Retina (tissue), 1 donor: ENCODE measurements around the gene FTSJ1.
"Not testable (repeated sequence)": the region's sequence is repeated elsewhere in the genome, so short reads cannot be mapped to it uniquely, and the experiment has no call there.

Source experiments
- DNase-seq: peaks from one replicate; pipeline ENCODE4 v3.0.0-alpha.2; 2016

Gene FTSJ1

GRCh38 chrX:48504261-48504660 lies 28.3 kb downstream of the FTSJ1 start:
- DNase-seq, result no peak

- DNase-seq, result no peak
These were observed 29.5 kb downstream of the FTSJ1 start for GRCh38 chrX:48505481-48505880.

GRCh38 chrX:48507246-48507645 lies 31.2 kb downstream of the FTSJ1 start:
- peak; percentile 28 for DNase-seq

- DNase-seq, result peak; percentile 71
These were observed 32.6 kb downstream of the FTSJ1 start, which contains the start of gene PORCN for GRCh38 chrX:48508400-48509244. Gene PORCN (plus strand): TSS chrX:48508992. CDS start chrX:48509821, 829 bp downstream.

- no peak for DNase-seq
These were observed 33.2 kb downstream of the FTSJ1 start for GRCh38 chrX:48509245-48509590.

GRCh38 chrX:48509619-48510018 lies 33.6 kb downstream of the FTSJ1 start:
- peak; percentile 13 for DNase-seq

GRCh38 chrX:48511560-48511959 lies 35.6 kb downstream of the FTSJ1 start:
- DNase-seq, result no peak

GRCh38 chrX:48512371-48512935 lies 36.5 kb downstream of the FTSJ1 start:
- no peak for DNase-seq

- no peak for DNase-seq
These were observed 37.7 kb downstream of the FTSJ1 start for GRCh38 chrX:48513670-48514069.

- no peak for DNase-seq
These were observed 38.3 kb downstream of the FTSJ1 start for GRCh38 chrX:48514126-48514806.

- no peak for DNase-seq
These were observed 39.0 kb downstream of the FTSJ1 start for GRCh38 chrX:48514868-48515460.

- no peak for DNase-seq
These were observed 39.8 kb downstream of the FTSJ1 start for GRCh38 chrX:48515842-48516241.

- DNase-seq, result no peak
These were observed 40.3 kb downstream of the FTSJ1 start for GRCh38 chrX:48516285-48516684.

GRCh38 chrX:48516987-48517386 lies 41.0 kb downstream of the FTSJ1 start:
- DNase-seq, result no peak

- not testable (repeated sequence) for DNase-seq
These were observed 43.5 kb downstream of the FTSJ1 start for GRCh38 chrX:48519481-48519880.

- no peak for DNase-seq
These were observed 44.5 kb downstream of the FTSJ1 start for GRCh38 chrX:48520455-48520854.

- no peak for DNase-seq
These were observed 45.0 kb downstream of the FTSJ1 start for GRCh38 chrX:48520976-48521352.

- peak; percentile 89 for DNase-seq
These were observed 45.6 kb downstream of the FTSJ1 start, which contains the start of gene EBP for GRCh38 chrX:48521353-48522243. Gene EBP (plus strand): TSS chrX:48521808. CDS start chrX:48523772, 1,964 bp downstream.

- DNase-seq, result no peak
These were observed 46.3 kb downstream of the FTSJ1 start for GRCh38 chrX:48522291-48522690.

GRCh38 chrX:48523682-48524081 lies 47.7 kb downstream of the FTSJ1 start:
- DNase-seq, result no peak

- DNase-seq, result not testable (repeated sequence)
These were observed 49.9 kb downstream of the FTSJ1 start for GRCh38 chrX:48525853-48526252.

- DNase-seq, result no peak
These were observed 54.7 kb downstream of the FTSJ1 start for GRCh38 chrX:48530736-48531135.
